HCT116 (cell line): ENCODE measurements around the gene NPTX1. TPM values are rescaled to one million over a fixed set of nuclear protein-coding genes. Genes with fewer than 3 reads are reported as not detected.

Experiments used
- ATAC-seq: fragments of 200-7000 bp; cut with Tn5 transposase; 2 replicates; pipeline ENCODE4 v1.9.1; 2020; ENCODE audit warnings: mild to moderate bottlenecking, moderate library complexity
- BruUV-seq: library from RNA; stranded (reverse); fragments of 400-500 nt; replicated peaks from 2 replicates; lab custom pipeline; 2021; lab: Mats Ljungman, UMichigan
- CTCF ChIA-PET: fragments of 300-600 bp; sonication (Branson Sonifier 250); formaldehyde crosslinking; loops from one replicate; lab custom pipeline; 2021; ENCODE audit warnings: antibody characterized with exemption; lab: Charles Lee
- POLR2A ChIA-PET: fragments of 300-600, 350-600 bp; sonication (Branson Sonifier 250); formaldehyde crosslinking; loops from one replicate; lab custom pipeline; 2021; ENCODE audit warnings: antibody characterized with exemption; lab: Charles Lee
- RAD21 ChIA-PET, 2 experiments: fragments of 300-600 bp; sonication (Branson Sonifier 250); formaldehyde crosslinking; loops; one replicate each; lab custom pipeline; 2023; ENCODE audit warnings: low total read pairs in 2 of 2; ENCODE audit not compliant: uncharacterized antibody in 2 of 2, unreplicated experiment in 2 of 2, low non-redundant PET in 1 of 2; lab: Charles Lee
- DNase-seq: peaks from one replicate; pipeline ENCODE4 v3.0.0-alpha.2; 2010; ENCODE audit warnings: low read depth, low spot score
- H2AFZ ChIP-seq: fragments of 200-600 bp; shearing (Covaris generic), sonication (generic); 2 replicates; pipeline ENCODE4 v1.6.1; 2017; ENCODE audit warnings: low read depth, mixed run types, mixed read lengths, antibody characterized with exemption, low read length; ENCODE audit not compliant: poor library complexity, severe bottlenecking
- H3K27ac ChIP-seq: 2 replicates; pipeline ENCODE4 v1.5.1; 2012; ENCODE audit warnings: low read depth, low read length
- H3K27me3 ChIP-seq: fragments of 200-600 bp; sonication (generic); 2 replicates; pipeline ENCODE4 v1.6.1; 2016; ENCODE audit warnings: mixed run types, low read length, mixed read lengths; ENCODE audit not compliant: insufficient read depth
- H3K36me3 ChIP-seq, 2 experiments: fragments of 200-500 bp in 1 of 2; fragments of 200-600 bp in 1 of 2; sonication (Bioruptor generic) in 1 of 2; sonication (generic) in 1 of 2; 2 replicates each; pipeline versions ENCODE4 v1.5.1 to v1.6.1; 2014 to 2016; ENCODE audit warnings: low read length in 2 of 2, inconsistent platforms in 1 of 2, mixed read lengths in 1 of 2, mixed run types in 1 of 2; ENCODE audit not compliant: insufficient read depth in 2 of 2, control insufficient read depth in 1 of 2
- H3K4me1 ChIP-seq, 2 experiments: fragments of 200-600 bp in 1 of 2; sonication (generic) in 1 of 2; 2 replicates each; pipeline versions ENCODE4 v1.5.1 to v1.6.1; 2012 to 2017; ENCODE audit warnings: low read length in 2 of 2, inconsistent platforms in 1 of 2, mild to moderate bottlenecking in 1 of 2, mixed read lengths in 1 of 2, mixed run types in 1 of 2, moderate library complexity in 1 of 2; ENCODE audit not compliant: insufficient read depth in 2 of 2, control insufficient read depth in 1 of 2
- H3K4me2 ChIP-seq: fragments of 200-600 bp; sonication (generic); 2 replicates; pipeline ENCODE4 v1.6.1; 2017; ENCODE audit warnings: mixed run types, low read length, mixed read lengths
- H3K4me3 ChIP-seq, 2 experiments: fragments of 200-600 bp in 1 of 2; sonication (generic) in 1 of 2; replicated peaks in 1 of 2; 2 replicates each; pipeline ENCODE4 v1.5.1; 2011 to 2016; ENCODE audit warnings: low read length in 2 of 2, control low read depth in 1 of 2, low read depth in 1 of 2, mild to moderate bottlenecking in 1 of 2, mixed read lengths in 1 of 2, mixed run types in 1 of 2
- H3K79me2 ChIP-seq: fragments of 200-600 bp; sonication (generic); 2 replicates; pipeline ENCODE4 v1.6.1; 2017; ENCODE audit warnings: mild to moderate bottlenecking, mixed run types, low read length, moderate library complexity, mixed read lengths; ENCODE audit not compliant: insufficient read depth
- H3K9ac ChIP-seq: fragments of 200-600 bp; sonication (generic); 2 replicates; pipeline ENCODE4 v1.6.1; 2016; ENCODE audit warnings: low read length, mixed read lengths
- H3K9me2 ChIP-seq: fragments of 200-600 bp; sonication (generic), shearing (Covaris generic); 2 replicates; pipeline ENCODE4 v1.6.1; 2017; ENCODE audit warnings: mixed run types, mild to moderate bottlenecking, moderate library complexity; ENCODE audit not compliant: insufficient read depth
- H3K9me3 ChIP-seq, 2 experiments: fragments of 200-500 bp in 1 of 2; fragments of 200-600 bp in 1 of 2; sonication (Bioruptor generic) in 1 of 2; sonication (generic) in 1 of 2; 2 replicates each; pipeline ENCODE4 v1.6.1; 2014 to 2017; ENCODE audit warnings: low read length in 2 of 2, mixed read lengths in 2 of 2, inconsistent platforms in 1 of 2, low read depth in 1 of 2, mild to moderate bottlenecking in 1 of 2, mixed run types in 1 of 2, moderate library complexity in 1 of 2; ENCODE audit not compliant: control insufficient read depth in 1 of 2, insufficient read depth in 1 of 2
- H4K20me1 ChIP-seq: fragments of 200-600 bp; sonication (generic), shearing (Covaris generic); 2 replicates; pipeline ENCODE4 v1.6.1; 2017; ENCODE audit warnings: mixed run types, mild to moderate bottlenecking, moderate library complexity; ENCODE audit not compliant: insufficient read depth
- ATF3 ChIP-seq: IDR thresholded peaks from 2 replicates; pipeline ENCODE4 v1.6.1; 2012
- CBX3 ChIP-seq: IDR thresholded peaks from 2 replicates; pipeline ENCODE4 v1.6.1; 2012; ENCODE audit warnings: low read depth
- CEBPB ChIP-seq: IDR thresholded peaks from 2 replicates; pipeline ENCODE4 v1.6.1; 2012; ENCODE audit warnings: low read depth
- ELF1 ChIP-seq: IDR thresholded peaks from 2 replicates; pipeline ENCODE4 v1.6.1; 2012; ENCODE audit warnings: low read depth, borderline replicate concordance
- EZH2 ChIP-seq: fragments of 200-600 bp; sonication (generic); IDR thresholded peaks from 2 replicates; pipeline ENCODE4 v1.6.1; 2017; ENCODE audit warnings: antibody characterized with exemption, mixed run types
- JUND ChIP-seq: IDR thresholded peaks from 2 replicates; pipeline ENCODE4 v1.6.1; 2012
- MAX ChIP-seq: IDR thresholded peaks from 2 replicates; pipeline ENCODE4 v1.6.1; 2012
- POLR2A ChIP-seq: IDR thresholded peaks from 2 replicates; pipeline ENCODE4 v1.7.0; 2011; ENCODE audit warnings: borderline replicate concordance; ENCODE audit not compliant: insufficient read depth, insufficient read length; ENCODE audit errors: extremely low read depth
- RAD21 ChIP-seq: IDR thresholded peaks from 2 replicates; pipeline ENCODE4 v1.6.1; 2012; ENCODE audit warnings: low read depth, mild to moderate bottlenecking
- REST ChIP-seq: IDR thresholded peaks from 2 replicates; pipeline ENCODE4 v1.6.1; 2012; ENCODE audit warnings: low read depth
- SIN3A ChIP-seq: IDR thresholded peaks from 2 replicates; pipeline ENCODE4 v1.6.1; 2012; ENCODE audit warnings: low read depth
- SP1 ChIP-seq: IDR thresholded peaks from 2 replicates; pipeline ENCODE4 v1.6.1; 2012; ENCODE audit warnings: low read depth
- ZFX ChIP-seq: fragments of 450-650 bp; IDR thresholded peaks from 2 replicates; pipeline ENCODE4 v1.6.1; 2017
- ZNF274 ChIP-seq: fragments of 200-500 bp; sonication (Bioruptor generic); IDR thresholded peaks from 2 replicates; pipeline ENCODE4 v1.6.1; 2014; ENCODE audit warnings: mild to moderate bottlenecking, low read depth, low read length, inconsistent platforms
- intact Hi-C: fragments of 100-400 bp; cut with micrococcal nuclease; formaldehyde crosslinking; loops from 2 replicates; pipeline ENCODE4 v1.10.0; 2022
- total RNA-seq: library from RNA; stranded (reverse); gene quantifications from one replicate; pipeline ENCODE4 v1.2.1, GENCODE V29; 2021; ENCODE audit not compliant: unreplicated experiment
- TF ChIP-seq, protein P1 (sequence below), 3 experiments: fragments of 200-600 bp in 1 of 3; sonication (generic) in 1 of 3; IDR thresholded peaks in 2 of 3; conservative IDR thresholded peaks in 1 of 3; 2 replicates each; pipeline ENCODE4 v1.5.1; 2012 to 2017; ENCODE audit warnings: low read depth in 2 of 3, low read length in 2 of 3, antibody characterized with exemption in 1 of 3, borderline replicate concordance in 1 of 3, control low read depth in 1 of 3, mild to moderate bottlenecking in 1 of 3, mixed read lengths in 1 of 3, mixed run types in 1 of 3, moderate library complexity in 1 of 3; ENCODE audit not compliant: insufficient read depth in 1 of 3

Gene NPTX1
- total RNA-seq, 1 experiment from 2014 or later: 0.15 TPM

DNA sequence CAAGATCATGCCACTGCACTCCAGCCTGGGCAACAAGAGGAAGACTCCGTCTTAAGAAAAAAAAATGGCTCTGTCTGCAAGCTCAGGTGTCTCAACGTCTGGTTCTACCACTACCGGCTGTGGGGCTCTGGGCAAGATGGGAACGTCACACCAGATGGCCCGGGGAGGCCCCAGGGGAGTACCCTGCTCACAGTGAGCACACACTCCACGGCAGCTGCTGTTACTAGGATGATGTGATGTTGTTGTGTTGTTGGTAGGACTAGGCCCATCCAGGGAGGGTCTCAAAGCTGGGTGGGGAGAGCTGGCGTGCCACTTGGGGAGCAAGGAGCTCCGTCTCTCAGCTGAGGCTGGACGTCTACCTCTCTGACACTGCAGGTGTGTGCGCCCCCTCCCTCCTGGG lies 9.4 kb upstream of the NPTX1 start:
- Histone ChIP-seq H3K27ac (no peak overlapping the region), H3K36me3 (no peaks in the 10 kb centered on the region), H3K9me3 (no peaks in the 10 kb centered on the region), H3K9ac (no peak overlapping the region), H3K9me2 (no peaks in the 10 kb centered on the region), H3K4me2 (no peak overlapping the region), H4K20me1 (no peaks in the 10 kb centered on the region), H3K27me3 (peaks cover 3% of the 10 kb centered on the region; the same call in 1 of the 2 replicates), H3K4me1 (peaks cover 7 to 25% of the 10 kb centered on the region in 2 experiments; a peak in 3 of 4 replicates), H3K79me2 (no peaks in the 10 kb centered on the region), H2AFZ (no peak overlapping the region), H3K4me3 (no peak overlapping the region)
- ChIA-PET CTCF (no interaction called here), RAD21 (no interaction called here), POLR2A (no interaction called here)
- no peak for TF ChIP-seq CBX3
- TF ChIP-seq EZH2: no peak
- intact Hi-C loops: no loop called here
- DNase-seq (no peak), ATAC-seq (no peak)
- no TSS peak for BruUV-seq

DNA sequence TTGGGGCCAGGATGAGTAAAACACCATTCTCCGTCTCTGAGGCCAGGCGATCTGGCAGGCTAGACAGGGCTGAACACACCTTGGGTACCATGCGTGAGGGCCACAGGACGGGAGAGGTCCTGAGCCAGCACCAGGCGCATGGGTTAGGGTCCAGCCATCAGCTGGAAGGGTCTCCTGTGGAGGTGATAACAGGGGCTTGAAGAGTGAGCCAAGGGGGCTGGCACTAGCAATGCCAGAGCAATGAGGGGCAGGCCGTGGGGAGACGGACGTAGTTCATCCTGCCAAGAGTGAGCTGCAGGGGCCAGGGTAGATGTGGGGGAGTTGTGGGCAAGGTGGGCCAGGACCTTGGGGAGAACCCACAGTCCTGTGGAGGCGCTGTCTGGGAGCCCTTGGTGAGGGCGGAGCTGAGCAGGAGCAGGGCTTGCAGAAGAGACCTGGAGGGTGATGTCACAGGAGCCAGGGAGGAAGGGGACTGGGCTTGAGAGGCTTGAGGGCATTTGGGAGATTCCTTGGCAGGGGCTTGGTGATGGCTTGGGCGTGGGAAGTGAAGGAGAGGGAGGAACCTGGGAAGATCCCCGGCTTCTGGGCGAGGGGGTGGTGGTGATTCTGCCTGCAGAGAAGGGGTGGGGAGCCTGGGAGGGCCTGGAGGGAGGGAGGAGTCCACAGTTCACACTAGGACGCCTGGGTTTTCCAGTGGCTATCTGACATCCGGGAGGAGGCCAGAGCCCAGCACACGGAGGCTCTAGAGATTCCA lies 6.3 kb upstream of the NPTX1 start:
- no TSS peak for BruUV-seq
- ChIA-PET CTCF (no interaction called here), POLR2A (no interaction called here), RAD21 (interaction anchor here in 1 of 2 experiments (0.6 kb wide), 1 partner anchor 342 kb away, joined by 8 read pairs; no protein-coding TSS in a partner anchor)
- Histone ChIP-seq H3K4me3 (no peak overlapping the region), H3K27me3 (no peaks in the 10 kb centered on the region), H2AFZ (no peak overlapping the region), H4K20me1 (no peaks in the 10 kb centered on the region), H3K9ac (no peak overlapping the region), H3K36me3 (no peaks in the 10 kb centered on the region), H3K79me2 (no peaks in the 10 kb centered on the region), H3K9me3 (no peaks in the 10 kb centered on the region), H3K4me2 (peak overlapping the region; percentile 32), H3K27ac (no peak overlapping the region), H3K9me2 (no peaks in the 10 kb centered on the region), H3K4me1 (peaks cover 7 to 25% of the 10 kb centered on the region in 2 experiments; a peak in 3 of 4 replicates)
- peak; percentile 31; the same call in 1 of the 2 replicates for ATAC-seq
- no peak for DNase-seq
- intact Hi-C loops: no loop called here
- TF ChIP-seq, protein P1, sequence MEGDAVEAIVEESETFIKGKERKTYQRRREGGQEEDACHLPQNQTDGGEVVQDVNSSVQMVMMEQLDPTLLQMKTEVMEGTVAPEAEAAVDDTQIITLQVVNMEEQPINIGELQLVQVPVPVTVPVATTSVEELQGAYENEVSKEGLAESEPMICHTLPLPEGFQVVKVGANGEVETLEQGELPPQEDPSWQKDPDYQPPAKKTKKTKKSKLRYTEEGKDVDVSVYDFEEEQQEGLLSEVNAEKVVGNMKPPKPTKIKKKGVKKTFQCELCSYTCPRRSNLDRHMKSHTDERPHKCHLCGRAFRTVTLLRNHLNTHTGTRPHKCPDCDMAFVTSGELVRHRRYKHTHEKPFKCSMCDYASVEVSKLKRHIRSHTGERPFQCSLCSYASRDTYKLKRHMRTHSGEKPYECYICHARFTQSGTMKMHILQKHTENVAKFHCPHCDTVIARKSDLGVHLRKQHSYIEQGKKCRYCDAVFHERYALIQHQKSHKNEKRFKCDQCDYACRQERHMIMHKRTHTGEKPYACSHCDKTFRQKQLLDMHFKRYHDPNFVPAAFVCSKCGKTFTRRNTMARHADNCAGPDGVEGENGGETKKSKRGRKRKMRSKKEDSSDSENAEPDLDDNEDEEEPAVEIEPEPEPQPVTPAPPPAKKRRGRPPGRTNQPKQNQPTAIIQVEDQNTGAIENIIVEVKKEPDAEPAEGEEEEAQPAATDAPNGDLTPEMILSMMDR (IDR thresholded peaks at IDR 0.05 in 2 of 3, conservative IDR thresholded peaks at IDR 0.05 in 1 of 3; ENCODE audit: borderline replicate concordance in 1 of 3, insufficient read depth in 1 of 3, low read depth in 2 of 3, low read length in 2 of 3): no peak
- no peak for TF ChIP-seq SIN3A
- no peak for TF ChIP-seq CEBPB
- no peak for TF ChIP-seq ZFX
- no peak for TF ChIP-seq ATF3
- no peak for TF ChIP-seq EZH2
- no peak for TF ChIP-seq REST
- no peak for TF ChIP-seq CBX3
- TF ChIP-seq RAD21: no peak
- TF ChIP-seq ZNF274: no peak
- no peak for TF ChIP-seq MAX
- TF ChIP-seq ELF1: no peak
- TF ChIP-seq POLR2A: no peak
- TF ChIP-seq JUND: no peak
- no peak for TF ChIP-seq SP1
